Neuronal stem cell (in vitro differentiated cells): ENCODE data around the gene NUP107.

ENCODE experiments used
- DNase-seq: peaks from one replicate; pipeline ENCODE4 v3.0.0-alpha.2; 2013; ENCODE audit warnings: low spot score
- H2AFZ ChIP-seq: one replicate; pipeline ENCODE4 v1.6.1; 2013; ENCODE audit warnings: mild to moderate bottlenecking, low read length, inconsistent platforms
- H2AK5ac ChIP-seq: 2 replicates; pipeline ENCODE4 v1.6.1; 2013; ENCODE audit warnings: low read depth, mild to moderate bottlenecking, inconsistent platforms, low read length, moderate library complexity, mixed read lengths
- H2BK120ac ChIP-seq: 2 replicates; pipeline ENCODE4 v1.6.1; 2013; ENCODE audit warnings: low read depth, mild to moderate bottlenecking, inconsistent platforms, low read length, moderate library complexity, mixed read lengths
- H2BK12ac ChIP-seq: one replicate; pipeline ENCODE4 v1.6.1; 2013; ENCODE audit warnings: low read length, inconsistent platforms
- H2BK15ac ChIP-seq: 2 replicates; pipeline ENCODE4 v1.6.1; 2013; ENCODE audit warnings: mild to moderate bottlenecking, low read length, inconsistent platforms, mixed read lengths
- H2BK5ac ChIP-seq: one replicate; pipeline ENCODE4 v1.6.1; 2013; ENCODE audit warnings: inconsistent platforms, mild to moderate bottlenecking, low read length, moderate library complexity
- H3K14ac ChIP-seq: one replicate; pipeline ENCODE4 v1.6.1; 2013; ENCODE audit warnings: low read length, inconsistent platforms
- H3K18ac ChIP-seq: 2 replicates; pipeline ENCODE4 v1.6.1; 2013; ENCODE audit warnings: low read length, inconsistent platforms
- H3K23ac ChIP-seq: 2 replicates; pipeline ENCODE4 v1.6.1; 2013; ENCODE audit warnings: low read depth, mild to moderate bottlenecking, mixed read lengths, low read length, inconsistent platforms; ENCODE audit not compliant: poor library complexity
- H3K27ac ChIP-seq: replicated peaks from 3 replicates; pipeline ENCODE4 v1.5.1; 2013; ENCODE audit warnings: low read length, inconsistent platforms
- H3K27me3 ChIP-seq, 3 experiments: 2 replicates each; pipeline ENCODE4 v1.6.1; 2013; ENCODE audit warnings: low read length in 3 of 3, mild to moderate bottlenecking in 2 of 3, inconsistent platforms in 1 of 3, low read depth in 1 of 3, mixed read lengths in 1 of 3, moderate library complexity in 1 of 3; ENCODE audit not compliant: control insufficient read depth in 3 of 3, insufficient read depth in 3 of 3
- H3K36me3 ChIP-seq, 2 donors: replicated peaks in 1 of 2; 2 replicates each; pipeline ENCODE4 v1.6.1; 2013; ENCODE audit warnings: low read length in 2 of 2; ENCODE audit not compliant: control insufficient read depth in 2 of 2, insufficient read depth in 2 of 2
- H3K4ac ChIP-seq: 2 replicates; pipeline ENCODE4 v1.6.1; 2013; ENCODE audit warnings: inconsistent platforms, mild to moderate bottlenecking, low read length, moderate library complexity
- H3K4me1 ChIP-seq, 2 donors: 1 replicate in 1 of 2; 2 replicates in 1 of 2; pipeline ENCODE4 v1.6.1; 2013; ENCODE audit warnings: low read length in 2 of 2, low read depth in 1 of 2; ENCODE audit not compliant: control insufficient read depth in 2 of 2, insufficient read depth in 1 of 2
- H3K4me2 ChIP-seq: one replicate; pipeline ENCODE4 v1.6.1; 2013; ENCODE audit warnings: mild to moderate bottlenecking, low read length, inconsistent platforms; ENCODE audit not compliant: insufficient read depth, poor library complexity, severe bottlenecking
- H3K4me3 ChIP-seq, 2 donors: 2 replicates each; pipeline ENCODE4 v1.5.1; 2013; ENCODE audit warnings: low read length in 2 of 2, mild to moderate bottlenecking in 2 of 2, inconsistent platforms in 1 of 2, moderate library complexity in 1 of 2
- H3K79me1 ChIP-seq: one replicate; pipeline ENCODE4 v1.6.1; 2013; ENCODE audit warnings: low read depth, mild to moderate bottlenecking, inconsistent platforms, low read length, moderate library complexity
- H3K9ac ChIP-seq: one replicate; pipeline ENCODE4 v1.6.1; 2013; ENCODE audit warnings: mild to moderate bottlenecking, low read depth, low read length, inconsistent platforms; ENCODE audit not compliant: poor library complexity
- H3K9me3 ChIP-seq, 2 donors: replicated peaks in 1 of 2; 2 replicates each; pipeline versions ENCODE3 to v1.6.1; 2013; ENCODE audit warnings: low read length in 2 of 2, mild to moderate bottlenecking in 2 of 2, inconsistent platforms in 1 of 2, low read depth in 1 of 2, mixed read lengths in 1 of 2, moderate library complexity in 1 of 2; ENCODE audit not compliant: control insufficient read depth in 2 of 2, insufficient read depth in 1 of 2
- H4K8ac ChIP-seq: one replicate; pipeline ENCODE4 v1.6.1; 2013; ENCODE audit warnings: low read depth, mild to moderate bottlenecking, inconsistent platforms, low read length, moderate library complexity
- H4K91ac ChIP-seq: one replicate; pipeline ENCODE4 v1.6.1; 2013; ENCODE audit warnings: low read length, low read depth, mild to moderate bottlenecking, inconsistent platforms; ENCODE audit not compliant: poor library complexity
- WGBS, 2 donors: extraction: QIAGEN DNeasy Blood & Tissue Kit; methylation state at CpG; one replicate each; pipeline ENCODE4 v1.1.7; 2013; ENCODE audit warnings: missing lambda C conversion rate in 2 of 2, mixed read lengths in 1 of 2; ENCODE audit not compliant: insufficient read length in 2 of 2, insufficient replicate concordance in 1 of 2; ENCODE audit errors: extremely low coverage in 2 of 2; 5-methylcytosine and 5-hydroxymethylcytosine counted together

The NUP107 gene

DNA sequence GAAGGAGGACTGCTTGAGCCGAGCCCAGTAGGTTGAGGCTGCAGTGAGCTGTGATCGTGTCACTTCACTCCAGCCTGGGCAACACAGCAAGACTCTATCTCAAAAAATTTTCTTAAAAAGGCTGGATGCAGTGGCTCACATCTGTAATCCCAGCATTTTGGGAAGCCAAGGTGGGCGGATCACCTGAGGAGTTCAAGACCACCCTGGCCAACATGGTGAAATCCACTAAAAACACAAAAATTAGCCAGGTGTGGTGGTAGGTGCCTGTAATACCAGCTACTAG, 104.1 kb downstream of the NUP107 start:
- Histone ChIP-seq H3K4ac (no peak overlapping the region), H2AFZ (no peak overlapping the region), H3K4me2 (no peak overlapping the region), H2AK5ac (no peak overlapping the region), H3K4me1 (no peaks in the 10 kb centered on the region), H3K23ac (no peak overlapping the region), H3K27ac (no peak overlapping the region), H2BK120ac (no peak overlapping the region), H3K18ac (no peak overlapping the region), H4K91ac (no peak overlapping the region), H2BK5ac (no peak overlapping the region), H3K27me3 (no peaks in the 10 kb centered on the region), H2BK12ac (no peak overlapping the region), H4K8ac (no peak overlapping the region), H3K14ac (no peak overlapping the region), H2BK15ac (no peak overlapping the region), H3K9ac (no peak overlapping the region), H3K36me3 (no peaks in the 10 kb centered on the region), H3K4me3 (no peak overlapping the region), H3K9me3 (no peaks in the 10 kb centered on the region), H3K79me1 (no peaks in the 10 kb centered on the region)
- DNase-seq, result no peak
- WGBS, 2 donors, result no CpG with 5 or more reads among the region's 3 CpGs

DNA sequence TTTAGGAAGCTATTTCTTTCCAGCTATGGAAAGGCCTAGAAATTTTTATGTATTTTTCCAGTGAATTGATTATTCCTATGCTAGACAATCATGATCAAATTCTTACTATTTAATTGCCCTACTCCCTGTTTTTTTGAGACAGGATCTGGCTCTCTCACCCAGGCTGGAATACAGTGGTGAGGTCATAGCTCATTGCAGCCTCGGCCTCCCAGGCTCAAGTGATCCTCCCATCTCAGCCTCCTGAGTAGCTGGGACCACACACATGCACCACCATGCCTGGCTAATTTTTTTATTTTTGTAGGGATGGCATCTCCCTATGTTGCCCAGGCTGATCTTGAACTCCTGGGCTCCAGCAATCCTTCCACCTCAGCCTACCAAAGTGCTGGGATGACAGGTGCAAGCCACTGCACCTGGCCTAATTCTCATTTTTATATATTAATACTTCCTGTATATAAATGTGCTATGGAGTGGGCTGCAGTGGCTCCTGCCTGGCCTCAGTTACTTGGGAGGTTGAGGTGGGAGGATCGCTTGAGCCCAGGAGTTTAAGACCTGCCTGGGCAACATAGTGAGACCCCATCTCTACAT, 105.2 kb downstream of the NUP107 start:
- H2AFZ ChIP-seq, result no peak overlapping the region
- H3K79me1 ChIP-seq, result no peaks in the 10 kb centered on the region
- no peak overlapping the region for H4K91ac ChIP-seq
- no peak for DNase-seq
- H3K4me1 ChIP-seq, result no peaks in the 10 kb centered on the region
- no peak overlapping the region for H3K4me2 ChIP-seq
- no peaks in the 10 kb centered on the region for H3K27me3 ChIP-seq
- H3K23ac ChIP-seq, result no peak overlapping the region
- H3K36me3 ChIP-seq, result no peaks in the 10 kb centered on the region
- no peak overlapping the region for H3K27ac ChIP-seq
- no peak overlapping the region for H3K4me3 ChIP-seq
- no peak overlapping the region for H2BK15ac ChIP-seq
- H3K18ac ChIP-seq, result no peak overlapping the region
- H2BK5ac ChIP-seq, result no peak overlapping the region
- H4K8ac ChIP-seq, result no peak overlapping the region
- H2AK5ac ChIP-seq, result no peak overlapping the region
- no peaks in the 10 kb centered on the region for H3K9me3 ChIP-seq
- no peak overlapping the region for H3K9ac ChIP-seq
- no peak overlapping the region for H2BK120ac ChIP-seq
- H3K14ac ChIP-seq, result no peak overlapping the region
- no CpG with 5 or more reads among the region's 2 CpGs for WGBS, 2 donors
- no peak overlapping the region for H3K4ac ChIP-seq
- no peak overlapping the region for H2BK12ac ChIP-seq

- no peak overlapping the region for H2BK120ac ChIP-seq
- H3K27me3 ChIP-seq, result no peaks in the 10 kb centered on the region
- no peak overlapping the region for H3K18ac ChIP-seq
- no peak for DNase-seq
- no peak overlapping the region for H3K27ac ChIP-seq
- no peak overlapping the region for H2BK5ac ChIP-seq
- no peak overlapping the region for H2BK12ac ChIP-seq
- H2AFZ ChIP-seq, result peak overlapping the region; percentile 12
- no peak overlapping the region for H3K4me3 ChIP-seq
- no peak overlapping the region for H3K23ac ChIP-seq
- no peak overlapping the region for H3K14ac ChIP-seq
- H3K4ac ChIP-seq, result no peak overlapping the region
- no peak overlapping the region for H4K91ac ChIP-seq
- no CpG with 5 or more reads among the region's 2 CpGs for WGBS, 2 donors
- no peaks in the 10 kb centered on the region for H3K4me1 ChIP-seq
- no peak overlapping the region for H3K9ac ChIP-seq
- no peak overlapping the region for H2BK15ac ChIP-seq
- H3K36me3 ChIP-seq, result no peaks in the 10 kb centered on the region
- no peaks in the 10 kb centered on the region for H3K9me3 ChIP-seq
- H3K4me2 ChIP-seq, result no peak overlapping the region
- no peak overlapping the region for H2AK5ac ChIP-seq
- no peak overlapping the region for H4K8ac ChIP-seq
- no peaks in the 10 kb centered on the region for H3K79me1 ChIP-seq
Measured at GRCh38 chr12:68792952-68793351, 106.2 kb downstream of the NUP107 start.

- WGBS, 2 donors, result no CpG with 5 or more reads among the region's 4 CpGs
- H4K8ac ChIP-seq, result no peak overlapping the region
- H2AK5ac ChIP-seq, result no peak overlapping the region
- no peaks in the 10 kb centered on the region for H3K9me3 ChIP-seq
- no peaks in the 10 kb centered on the region for H3K79me1 ChIP-seq
- no peak overlapping the region for H2BK15ac ChIP-seq
- H3K14ac ChIP-seq, result no peak overlapping the region
- H4K91ac ChIP-seq, result no peak overlapping the region
- H2BK12ac ChIP-seq, result no peak overlapping the region
- no peak overlapping the region for H2BK5ac ChIP-seq
- no peak overlapping the region for H3K4me3 ChIP-seq
- no peak overlapping the region for H3K18ac ChIP-seq
- no peak for DNase-seq
- H3K27me3 ChIP-seq, result no peaks in the 10 kb centered on the region
- H2BK120ac ChIP-seq, result no peak overlapping the region
- no peaks in the 10 kb centered on the region for H3K4me1 ChIP-seq
- H3K23ac ChIP-seq, result no peak overlapping the region
- H3K36me3 ChIP-seq, result no peaks in the 10 kb centered on the region
- H3K4me2 ChIP-seq, result no peak overlapping the region
- H3K9ac ChIP-seq, result peak overlapping the region; percentile 66
- no peak overlapping the region for H3K4ac ChIP-seq
- H2AFZ ChIP-seq, result peak overlapping the region; percentile 12
- no peak overlapping the region for H3K27ac ChIP-seq
Measured at GRCh38 chr12:68793436-68793835, 106.7 kb downstream of the NUP107 start.
